Keratinocyte (primary cell): ENCODE measurements around the gene GADD45G. TPM values are rescaled to one million over a fixed set of nuclear protein-coding genes. Genes with fewer than 3 reads are reported as not detected.
A peak's percentile ranks its signal among the peaks of the same experiment; 100 is the strongest.

ENCODE experiments used
- DNase-seq: peaks from one replicate; pipeline ENCODE4 v3.0.0-alpha.2; 2011; ENCODE audit warnings: low read depth, missing footprints, low spot score
- FAIRE-seq: peaks from 2 replicates; lab custom pipeline; 2011; peaks lifted over from hg19 to GRCh38; lab: Jason Lieb, UNC
- H2AFZ ChIP-seq: 2 replicates; pipeline ENCODE4 v1.6.0; 2012; ENCODE audit warnings: low read length, control low read depth, inconsistent platforms; ENCODE audit not compliant: control insufficient read depth
- H3K27ac ChIP-seq: 2 replicates; pipeline ENCODE4 v1.5.1; 2011; ENCODE audit warnings: low read length; ENCODE audit not compliant: control insufficient read depth, insufficient read depth
- H3K27me3 ChIP-seq: 3 replicates; pipeline ENCODE4 v1.6.0; 2011; ENCODE audit warnings: low read length; ENCODE audit not compliant: control insufficient read depth, insufficient read depth; ENCODE audit errors: extremely low read depth
- H3K36me3 ChIP-seq, 2 experiments: 2 replicates in 1 of 2; 3 replicates in 1 of 2; pipeline ENCODE4 v1.5.1; 2011; ENCODE audit warnings: low read length in 2 of 2, mild to moderate bottlenecking in 1 of 2; ENCODE audit not compliant: control insufficient read depth in 2 of 2, insufficient read depth in 2 of 2; ENCODE audit errors: extremely low read depth in 1 of 2
- H3K4me1 ChIP-seq: 3 replicates; pipeline ENCODE4 v1.5.1; 2011; ENCODE audit warnings: low read length; ENCODE audit not compliant: control insufficient read depth, insufficient read depth; ENCODE audit errors: extremely low read depth
- H3K4me2 ChIP-seq: 3 replicates; pipeline ENCODE4 v1.6.0; 2011; ENCODE audit warnings: low read depth, low read length; ENCODE audit not compliant: control insufficient read depth, insufficient read depth; ENCODE audit errors: extremely low read depth
- H3K4me3 ChIP-seq, 3 experiments: fragments of 200-600 bp in 1 of 3; sonication (generic) in 1 of 3; 2 replicates in 2 of 3; 3 replicates in 1 of 3; pipeline ENCODE4 v1.5.1; 2011 to 2016; ENCODE audit warnings: low read length in 3 of 3, mild to moderate bottlenecking in 3 of 3, control low read depth in 2 of 3, inconsistent platforms in 1 of 3, low read depth in 1 of 3, mixed read lengths in 1 of 3, mixed run types in 1 of 3, moderate library complexity in 1 of 3; ENCODE audit not compliant: control insufficient read depth in 2 of 3, insufficient read depth in 2 of 3; ENCODE audit errors: extremely low read depth in 1 of 3
- H3K79me2 ChIP-seq: 2 replicates; pipeline ENCODE4 v1.6.0; 2012; ENCODE audit warnings: low read length; ENCODE audit not compliant: control insufficient read depth, insufficient read depth
- H3K9ac ChIP-seq: 3 replicates; pipeline ENCODE4 v1.6.0; 2011; ENCODE audit warnings: low read length; ENCODE audit not compliant: control insufficient read depth, insufficient read depth; ENCODE audit errors: extremely low read depth
- H3K9me1 ChIP-seq: 3 replicates; pipeline ENCODE4 v1.6.0; 2011; ENCODE audit warnings: low read length; ENCODE audit not compliant: control insufficient read depth, insufficient read depth; ENCODE audit errors: extremely low read depth
- H3K9me3 ChIP-seq: 2 replicates; pipeline ENCODE4 v1.5.1; 2012; ENCODE audit warnings: low read depth, low read length; ENCODE audit not compliant: control insufficient read depth
- H4K20me1 ChIP-seq: 3 replicates; pipeline ENCODE4 v1.6.0; 2011; ENCODE audit warnings: low read length; ENCODE audit not compliant: control insufficient read depth, insufficient read depth; ENCODE audit errors: extremely low read depth
- CTCF ChIP-seq, 3 experiments: IDR thresholded peaks in 1 of 3; conservative IDR thresholded peaks in 1 of 3; optimal IDR thresholded peaks in 1 of 3; 2 replicates in 2 of 3; 3 replicates in 1 of 3; pipeline versions ENCODE3 to v1.5.1; 2011; ENCODE audit warnings: low read length in 3 of 3, mild to moderate bottlenecking in 3 of 3, moderate library complexity in 2 of 3, control low read depth in 1 of 3, inconsistent platforms in 1 of 3; ENCODE audit not compliant: insufficient read depth in 2 of 3; ENCODE audit errors: extremely low read depth in 1 of 3
- EZH2 ChIP-seq: IDR thresholded peaks from one replicate; pipeline ENCODE4 v1.6.1; 2012; ENCODE audit warnings: inconsistent platforms, mild to moderate bottlenecking, low read length, moderate library complexity
- dilution Hi-C: fragments of 300-500 bp; cut with MboI; formaldehyde crosslinking; loops from one replicate; pipeline ENCODE4 v1.7.0; 2020; ENCODE audit warnings: low sequenced_read_pairs; ENCODE audit not compliant: extremely low pct_ligation_motif_present
- polyA plus RNA-seq, 5 experiments: library from polyadenylated mRNA; depleted of rRNA in 3 of 5; stranded (reverse) in 3 of 5; stranded (forward) in 1 of 5; unstranded in 1 of 5; fragments of >200 nt; gene quantifications; 1 replicate in 1 of 5; 2 replicates in 3 of 5; 3 replicates in 1 of 5; pipeline versions ENCODE4 v1.2.1 to v1.2.3, GENCODE V29; 2011 to 2012; ENCODE audit warnings: missing spikeins in 2 of 5, low read depth in 1 of 5, low replicate concordance in 1 of 5

The GADD45G gene
- polyA plus RNA-seq, 1 donor (not counting 4 experiments of a cell fraction or from before 2014, with no cell fraction given), result 0.05 TPM

DNA sequence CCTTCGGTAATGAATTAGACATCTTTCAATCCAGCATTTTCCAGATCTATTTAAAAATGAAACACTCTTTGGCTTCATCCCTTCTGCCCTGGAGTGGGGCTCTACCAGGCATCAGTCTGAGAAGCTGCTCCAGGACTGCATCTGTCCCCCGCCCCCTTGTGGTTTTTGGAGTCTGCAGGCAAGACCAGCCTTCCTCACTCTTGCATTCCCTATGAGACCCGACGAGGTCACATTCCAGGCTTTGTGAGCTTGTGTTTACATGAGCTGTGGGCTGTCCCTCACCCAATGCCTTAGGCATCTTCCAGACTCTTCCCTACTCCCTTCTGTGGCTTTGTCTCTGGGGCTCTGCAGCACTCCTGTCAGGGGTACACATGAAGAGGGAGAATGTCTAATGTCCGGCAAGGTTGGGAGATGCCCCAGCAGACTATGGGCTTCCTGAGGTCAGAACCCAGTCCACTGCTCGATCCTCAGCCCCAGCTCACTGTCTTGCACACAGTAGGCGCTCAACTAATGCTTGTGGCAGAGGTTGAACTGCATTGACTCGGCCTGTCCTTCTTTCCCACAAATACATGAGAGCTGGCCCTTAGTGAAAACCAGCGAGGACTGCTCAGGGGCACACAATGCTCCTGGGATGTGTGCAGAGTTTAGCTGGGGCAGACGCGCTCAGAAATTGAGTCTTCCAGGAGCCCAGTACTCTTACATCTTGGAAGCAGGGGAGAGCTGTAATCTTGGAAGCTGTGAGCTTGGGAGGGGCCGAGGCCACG, 11.7 kb upstream of the GADD45G start:
- dilution Hi-C loops, result no loop called here
- H3K36me3 ChIP-seq, result no peaks in the 10 kb centered on the region
- no peak overlapping the region for H3K4me2 ChIP-seq
- peaks cover 26% of the 10 kb centered on the region for H3K27me3 ChIP-seq
- no peak overlapping the region for H3K27ac ChIP-seq
- no peak overlapping the region for H2AFZ ChIP-seq
- H3K4me1 ChIP-seq, result no peaks in the 10 kb centered on the region
- no peaks in the 10 kb centered on the region for H3K79me2 ChIP-seq
- no peaks in the 10 kb centered on the region for H3K9me3 ChIP-seq
- DNase-seq, result no peak
- H4K20me1 ChIP-seq, result no peaks in the 10 kb centered on the region
- H3K9ac ChIP-seq, result no peak overlapping the region
- TF ChIP-seq EZH2 (no peak), CTCF (optimal IDR thresholded peaks at IDR 0.05 in 1 of 3, IDR thresholded peaks at IDR 0.05 in 1 of 3, conservative IDR thresholded peaks at IDR 0.05 in 1 of 3; ENCODE audit: extremely low read depth in 1 of 3, insufficient read depth in 2 of 3, low read length in 3 of 3) (peak in 1 of 3 experiments; percentile 31)
- H3K4me3 ChIP-seq, result no peak overlapping the region
- no peak for FAIRE-seq
- no peaks in the 10 kb centered on the region for H3K9me1 ChIP-seq

GRCh38 chr9:89593727-89594427, 10.9 kb upstream of the GADD45G start:
- DNase-seq, result no peak
- Histone ChIP-seq H3K4me3 (no peak overlapping the region), H4K20me1 (no peaks in the 10 kb centered on the region), H3K27ac (no peak overlapping the region), H3K4me2 (no peak overlapping the region), H3K9me3 (no peaks in the 10 kb centered on the region), H3K27me3 (peaks cover 26% of the 10 kb centered on the region), H2AFZ (no peak overlapping the region), H3K4me1 (no peaks in the 10 kb centered on the region), H3K36me3 (no peaks in the 10 kb centered on the region), H3K9ac (no peak overlapping the region), H3K9me1 (no peaks in the 10 kb centered on the region), H3K79me2 (no peaks in the 10 kb centered on the region)
- FAIRE-seq, result peak; percentile 29
- dilution Hi-C loops, result no loop called here
- TF ChIP-seq EZH2, result no peak
- TF ChIP-seq CTCF (optimal IDR thresholded peaks at IDR 0.05 in 1 of 3, IDR thresholded peaks at IDR 0.05 in 1 of 3, conservative IDR thresholded peaks at IDR 0.05 in 1 of 3; ENCODE audit: extremely low read depth in 1 of 3, insufficient read depth in 2 of 3, low read length in 3 of 3), result peak; percentile 83 to 94 (median 89)
